A549 (cell line): Measurements from ENCODE around the gene NFKB2.

ENCODE experiments used
- CTCF ChIP-seq: fragments of >200 bp; sonication (Bioruptor Twin); formaldehyde crosslinking; IDR thresholded peaks from 3 replicates; pipeline ENCODE4 v1.5.1; 2016
- MYC ChIP-seq: IDR thresholded peaks from 2 replicates; pipeline ENCODE4 v1.6.1; 2012; ENCODE audit warnings: mild to moderate bottlenecking, inconsistent platforms, low read length, improper control_type of control experiment, borderline replicate concordance
- RAD21 ChIP-seq, 2 experiments: fragments of >200 bp in 1 of 2; sonication (Bioruptor Twin) in 1 of 2; formaldehyde crosslinking in 1 of 2; IDR thresholded peaks in 1 of 2; conservative IDR thresholded peaks in 1 of 2; 2 replicates in 1 of 2; 3 replicates in 1 of 2; pipeline ENCODE4 v1.6.1; 2012 to 2018; ENCODE audit warnings: inconsistent platforms in 1 of 2
- RARB ChIP-seq: fragments of 250-450 bp; sonication (Bioruptor Pico); IDR thresholded peaks from 2 replicates; pipeline ENCODE4 v1.8.0; 2021; ENCODE audit warnings: mild to moderate bottlenecking, moderate library complexity

GRCh38 chr10:102406815-102407214 lies 11.3 kb downstream of the NFKB2 start:
- TF ChIP-seq RAD21 (conservative IDR thresholded peaks at IDR 0.05 in 1 of 2, IDR thresholded peaks at IDR 0.05 in 1 of 2), result no peak
- TF ChIP-seq CTCF, result no peak
- TF ChIP-seq MYC, result no peak
- TF ChIP-seq RARB (CRISPR knock-in tag), result no peak
